ENCODE data around the gene DAP. TPM values are rescaled to one million over a fixed set of nuclear protein-coding genes. Genes with fewer than 3 reads are reported as not detected.

DAP gene
- total and polyA plus RNA-seq, 2 of the 13 experiments (the other 11 are each of a cell fraction or from before 2014, with no cell fraction given) = 22.0 to 57.5 TPM

DNA sequence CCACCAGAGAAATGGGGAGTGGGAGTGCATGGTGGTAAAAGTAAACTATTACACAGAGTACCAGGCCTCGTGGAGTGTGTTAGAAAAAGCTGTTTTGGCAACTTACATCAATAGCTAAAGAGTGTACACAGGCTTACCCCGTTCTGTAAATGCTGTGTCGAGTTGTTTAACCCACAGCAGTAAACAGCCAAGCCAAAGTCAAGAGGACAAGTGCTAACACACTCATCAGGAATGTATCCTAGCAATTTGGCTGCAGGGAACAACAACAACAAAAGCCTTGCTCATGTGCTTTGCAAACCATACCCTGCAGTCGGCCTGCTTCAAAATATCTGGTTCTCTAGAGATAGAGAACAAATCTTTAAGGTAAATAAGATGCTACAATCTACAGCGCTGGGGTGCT lies 15.9 kb downstream of the DAP start:
- in situ Hi-C loops (cut with HindIII; ENCODE audit: extremely low pct_ligation_motif_present, low pct_unique_long_range_greater_than_20kb) = no loop called here
- ChIA-PET POLR2A (no interaction called here), CTCF (ENCODE audit: low intra/inter-chr PET ratio, low total read pairs) (no interaction called here)
- no peak for FAIRE-seq
- ATAC-seq = no peak
- H3K79me2 ChIP-seq (ENCODE audit: insufficient read depth, low read length) = peaks cover 18% of the 10 kb centered on the region
- no peaks in the 10 kb centered on the region for H3K9me3 ChIP-seq (ENCODE audit: low read length)
- no peaks in the 10 kb centered on the region for H3K27me3 ChIP-seq (ENCODE audit: control insufficient read depth in 1 of 2, insufficient read depth in 2 of 2, low read length in 2 of 2)
- H3K4me1 ChIP-seq (ENCODE audit: insufficient read depth, low read length) = peaks cover 34% of the 10 kb centered on the region
- BruUV-seq (replicated peaks) = no TSS peak
- H2AFZ ChIP-seq (ENCODE audit: low read length) = no peak overlapping the region
- TF ChIP-seq ZBTB7B (CRISPR knock-in tag; IDR thresholded peaks at IDR 0.05) (no peak), MIXL1 (CRISPR knock-in tag; IDR thresholded peaks at IDR 0.05) (no peak), JUND (CRISPR knock-in tag; IDR thresholded peaks at IDR 0.05) (no peak), ZNF496 (CRISPR knock-in tag; IDR thresholded peaks at IDR 0.05; ENCODE audit: insufficient replicate concordance) (no peak), ZFP1 (CRISPR knock-in tag; IDR thresholded peaks at IDR 0.05) (no peak)
- peaks cover 16 to 50% of the 10 kb centered on the region in 2 experiments for H3K36me3 ChIP-seq (replicated peaks in 1 of 2; ENCODE audit: control insufficient read depth in 1 of 2, insufficient read depth in 2 of 2, low read length in 2 of 2)
- H3K27ac ChIP-seq (ENCODE audit: extremely low read length, insufficient read depth, low read length) = no peak overlapping the region
- H3K4me2 ChIP-seq (ENCODE audit: low read depth, low read length) = no peak overlapping the region
- no peak overlapping the region for H3K4me3 ChIP-seq (replicated peaks in 1 of 3; ENCODE audit: insufficient read depth in 1 of 3, low read depth in 2 of 3, low read length in 3 of 3)
- 95% methylated on average over 5 of the region's 5 CpGs for WGBS (ENCODE audit: low lambda C conversion rate)
- H4K20me1 ChIP-seq (ENCODE audit: insufficient read depth, low read length) = peaks cover 5% of the 10 kb centered on the region
- no peak for DNase-seq (ENCODE audit: low spot score)
- intact Hi-C loops (cut with micrococcal nuclease; ENCODE audit: unreplicated experiment) = loop anchor here (5.0 kb wide), 1 partner anchor 112 kb away; no protein-coding TSS in a partner anchor
- H3K9ac ChIP-seq (ENCODE audit: insufficient read depth, low read depth, low read length) = no peak overlapping the region

DNA sequence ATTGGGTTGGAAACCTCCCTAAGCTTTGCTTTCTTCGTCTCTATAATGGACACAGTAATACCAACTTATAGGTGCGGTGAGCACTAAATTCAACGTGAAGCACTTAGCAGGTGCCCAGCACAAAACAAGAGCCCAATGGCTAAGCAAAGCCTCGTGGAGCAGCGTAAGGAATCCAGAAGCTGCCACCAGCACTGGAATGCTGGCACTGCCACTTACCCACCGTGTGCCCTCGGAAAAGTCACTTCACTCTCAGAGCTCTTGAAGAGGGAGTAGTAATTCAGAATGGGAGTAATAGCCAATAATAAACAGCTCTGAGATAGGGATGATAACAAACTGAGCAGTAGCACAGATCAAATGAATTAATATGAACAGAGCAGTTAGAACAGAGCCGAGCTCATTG lies 16.4 kb downstream of the DAP start:
- POLR2A ChIA-PET = no interaction called here
- CTCF ChIA-PET (ENCODE audit: low intra/inter-chr PET ratio, low total read pairs) = no interaction called here

More for the DNA sequence above, 16.4 kb downstream of the DAP start:
- TF ChIP-seq ZNF441 (CRISPR knock-in tag; IDR thresholded peaks at IDR 0.05; ENCODE audit: borderline replicate concordance) (no peak), PCBP1 (IDR thresholded peaks at IDR 0.05; ENCODE audit: borderline replicate concordance, low read depth, low read length) (no peak), ZFX (CRISPR knock-in tag; IDR thresholded peaks at IDR 0.05; ENCODE audit: low read depth) (no peak), XRCC5 (optimal IDR thresholded peaks at IDR 0.05; ENCODE audit: low read length) (no peak), KLF9 (CRISPR knock-in tag; IDR thresholded peaks at IDR 0.05; ENCODE audit: low read depth) (no peak), KDM5B (CRISPR knock-in tag; IDR thresholded peaks at IDR 0.05; ENCODE audit: borderline replicate concordance) (no peak), ZNF264 (CRISPR knock-in tag; IDR thresholded peaks at IDR 0.05) (no peak), RXRB (CRISPR knock-in tag; IDR thresholded peaks at IDR 0.05; ENCODE audit: borderline replicate concordance) (no peak)
- TF ChIP-seq, protein P1, sequence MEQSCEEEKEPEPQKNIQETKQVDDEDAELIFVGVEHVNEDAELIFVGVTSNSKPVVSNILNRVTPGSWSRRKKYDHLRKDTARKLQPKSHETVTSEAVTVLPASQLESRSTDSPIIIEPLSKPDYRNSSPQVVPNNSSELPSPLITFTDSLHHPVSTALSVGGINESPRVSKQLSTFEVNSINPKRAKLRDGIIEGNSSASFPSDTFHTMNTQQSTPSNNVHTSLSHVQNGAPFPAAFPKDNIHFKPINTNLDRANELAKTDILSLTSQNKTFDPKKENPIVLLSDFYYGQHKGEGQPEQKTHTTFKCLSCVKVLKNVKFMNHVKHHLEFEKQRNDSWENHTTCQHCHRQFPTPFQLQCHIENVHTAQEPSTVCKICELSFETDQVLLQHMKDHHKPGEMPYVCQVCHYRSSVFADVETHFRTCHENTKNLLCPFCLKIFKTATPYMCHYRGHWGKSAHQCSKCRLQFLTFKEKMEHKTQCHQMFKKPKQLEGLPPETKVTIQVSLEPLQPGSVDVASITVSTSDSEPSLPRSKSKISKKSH (CRISPR knock-in tag; IDR thresholded peaks at IDR 0.05; ENCODE audit: borderline replicate concordance) = no peak
- Histone ChIP-seq H3K4me3 (replicated peaks in 1 of 3; ENCODE audit: insufficient read depth in 1 of 3, low read depth in 2 of 3, low read length in 3 of 3) (no peak overlapping the region), H4K20me1 (ENCODE audit: insufficient read depth, low read length) (peaks cover 5% of the 10 kb centered on the region), H3K4me2 (ENCODE audit: low read depth, low read length) (no peak overlapping the region), H3K9ac (ENCODE audit: insufficient read depth, low read depth, low read length) (no peak overlapping the region), H3K79me2 (ENCODE audit: insufficient read depth, low read length) (peaks cover 18% of the 10 kb centered on the region), H3K27me3 (ENCODE audit: control insufficient read depth in 1 of 2, insufficient read depth in 2 of 2, low read length in 2 of 2) (no peaks in the 10 kb centered on the region), H3K9me3 (ENCODE audit: low read length) (no peaks in the 10 kb centered on the region), H2AFZ (ENCODE audit: low read length) (no peak overlapping the region), H3K4me1 (ENCODE audit: insufficient read depth, low read length) (peaks cover 29% of the 10 kb centered on the region), H3K27ac (ENCODE audit: extremely low read length, insufficient read depth, low read length) (no peak overlapping the region), H3K36me3 (replicated peaks in 1 of 2; ENCODE audit: control insufficient read depth in 1 of 2, insufficient read depth in 2 of 2, low read length in 2 of 2) (peaks cover 16 to 45% of the 10 kb centered on the region in 2 experiments)
- intact Hi-C loops (cut with micrococcal nuclease; ENCODE audit: unreplicated experiment) (loop anchor here (5.0 kb wide), 1 partner anchor 113 kb away; no protein-coding TSS in a partner anchor), in situ Hi-C loops (cut with HindIII; ENCODE audit: extremely low pct_ligation_motif_present, low pct_unique_long_range_greater_than_20kb) (no loop called here)
- 99% methylated on average over 8 of the region's 8 CpGs for WGBS (ENCODE audit: low lambda C conversion rate)
- DNase-seq (ENCODE audit: low spot score) (no peak), FAIRE-seq (no peak), ATAC-seq (no peak)
- no TSS peak for BruUV-seq (replicated peaks)

All from HepG2 (cell line).